Esophagus muscularis mucosa (tissue), 4 donors: ENCODE measurements around the gene PLEK.

Experiments
- CTCF ChIP-seq, 3 experiments: fragments of 200-600 bp in 2 of 3; fragments of 450-650 bp in 1 of 3; sonication (generic) in 2 of 3; IDR thresholded peaks; one replicate each; pipeline ENCODE4 v1.5.1; 2017 to 2019; ENCODE audit warnings: antibody characterized with exemption in 3 of 3, mild to moderate bottlenecking in 2 of 3, moderate library complexity in 1 of 3
- EP300 ChIP-seq: sonication (generic); formaldehyde crosslinking; IDR thresholded peaks from one replicate; pipeline ENCODE4 v1.6.1; 2017; ENCODE audit warnings: antibody characterized with exemption
- POLR2AphosphoS5 ChIP-seq, 2 donors: sonication (generic); formaldehyde crosslinking; IDR thresholded peaks; one replicate each; pipeline ENCODE4 v1.6.1; 2017; ENCODE audit warnings: antibody characterized with exemption in 2 of 2

- TF ChIP-seq POLR2AphosphoS5 (IDR thresholded peaks at IDR 0.05): no peak
- TF ChIP-seq CTCF (IDR thresholded peaks at IDR 0.05): no peak
- TF ChIP-seq EP300: no peak
These were observed 50.4 kb downstream of the PLEK start for GRCh38 chr2:68415521-68415920.
